Hematopoietic multipotent progenitor cell treated with erythropoietin and hydrocortisone succinate and interleukin-3 and kit ligand, for 8 days (in vitro differentiated cells): ENCODE results near the gene NUP153.
"Not testable (repeated sequence)": the region's sequence is repeated elsewhere in the genome, so short reads cannot be mapped to it uniquely, and the experiment has no call there.

Source experiments
- DNase-seq: peaks from one replicate; pipeline ENCODE4 v3.0.0-alpha.2; 2015

NUP153 gene

DNA sequence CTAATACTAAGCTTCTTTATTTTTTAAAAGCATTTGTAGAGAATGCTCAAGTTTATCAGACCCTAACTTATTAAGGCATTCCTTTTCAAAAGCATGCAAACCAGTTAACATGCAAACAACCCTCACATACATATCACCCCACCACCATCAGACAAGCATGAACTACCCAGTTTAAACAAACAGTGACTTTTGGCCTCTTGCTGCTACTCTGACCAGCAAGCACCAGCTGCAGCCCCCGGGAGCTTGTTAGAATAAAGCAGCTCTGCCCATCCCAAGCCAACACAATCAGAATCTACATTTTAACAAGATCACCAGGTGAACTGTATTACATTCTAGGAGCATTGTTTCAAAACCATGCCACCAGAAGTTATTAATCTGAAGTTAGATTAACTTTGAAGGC lies 5.9 kb upstream of the NUP153 start:
- DNase-seq, result no peak

DNA sequence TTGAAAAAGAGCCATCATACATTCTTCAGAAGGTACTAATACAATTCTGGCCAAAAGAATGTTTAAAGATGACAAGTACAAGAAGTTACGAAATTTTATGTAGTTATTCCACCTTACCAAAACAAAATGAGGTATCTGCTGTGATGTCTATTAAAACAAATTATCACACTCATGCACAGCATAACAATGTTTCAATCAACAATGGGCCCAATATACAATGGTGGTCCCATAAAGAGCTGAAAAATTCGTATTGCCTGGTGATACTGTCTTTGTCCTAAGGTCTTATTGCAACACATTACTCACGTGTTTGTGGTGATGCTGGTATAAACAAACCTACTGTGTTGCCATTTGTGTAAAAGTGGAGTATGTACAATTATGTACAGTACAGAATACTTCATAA lies 3.6 kb upstream of the NUP153 start:
- DNase-seq, result no peak

DNA sequence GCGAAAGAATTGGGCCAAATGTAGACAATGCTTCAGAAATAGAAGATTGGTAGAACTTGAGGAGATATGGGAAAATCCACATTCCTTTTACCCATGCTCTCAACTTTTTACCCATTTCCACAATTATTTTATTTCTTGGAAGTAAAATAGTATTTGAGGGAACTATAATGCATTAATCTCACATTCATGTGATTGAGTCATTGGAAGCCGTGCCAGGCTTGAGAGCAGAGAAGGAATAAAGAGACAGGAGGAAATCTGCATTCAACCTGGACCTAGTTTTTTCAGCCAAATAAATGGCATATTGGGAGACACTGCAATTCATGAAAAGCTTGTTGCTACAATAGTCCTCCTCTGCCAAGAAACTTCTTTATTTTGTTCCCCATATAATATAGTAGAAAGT lies 2.8 kb upstream of the NUP153 start:
- DNase-seq, result no peak

- not testable (repeated sequence) for DNase-seq
These were observed 1.3 kb upstream of the NUP153 start for GRCh38 chr6:17708035-17708434.

DNA sequence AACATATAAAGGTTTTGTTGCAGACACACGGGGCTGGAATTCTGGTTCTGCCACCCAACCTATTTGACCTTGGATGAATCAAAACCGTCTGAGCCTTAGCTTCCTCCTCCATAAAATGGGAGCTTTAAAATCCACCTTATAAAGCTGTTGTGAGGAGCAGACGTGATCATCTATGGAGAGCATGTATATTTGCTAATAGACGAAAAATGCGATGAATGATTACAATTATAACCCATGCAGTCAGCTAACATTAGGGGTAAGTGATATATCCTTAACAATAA lies 586 bp upstream of the NUP153 start:
- no peak for DNase-seq

GRCh38 chr6:17705778-17706579 lies 746 bp downstream of the NUP153 start:
- DNase-seq, result peak; percentile 72

DNA sequence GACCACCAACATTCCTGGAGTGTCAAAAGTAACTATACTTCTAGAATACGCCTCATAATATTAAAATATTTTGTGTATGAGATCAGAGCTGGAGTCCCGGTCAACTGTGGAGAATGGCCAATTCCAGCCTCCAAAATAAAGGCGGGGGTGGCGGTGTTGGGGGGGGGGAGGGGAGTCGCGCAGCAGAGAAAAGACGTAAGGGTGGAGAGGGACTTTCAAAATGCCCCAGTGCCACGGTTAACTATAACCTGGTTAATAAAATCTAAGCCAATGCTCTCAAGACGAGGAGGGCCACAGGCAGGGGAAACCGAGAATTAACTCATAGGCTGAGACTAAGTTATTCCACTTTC lies 1.3 kb downstream of the NUP153 start:
- DNase-seq, result peak; percentile 58

- peak; percentile 84 for DNase-seq
These were observed 3.5 kb downstream of the NUP153 start for GRCh38 chr6:17703256-17703694.

GRCh38 chr6:17700421-17701416 lies 6.0 kb downstream of the NUP153 start:
- peak; percentile 33 for DNase-seq

GRCh38 chr6:17691925-17692538 lies 14.7 kb downstream of the NUP153 start:
- no peak for DNase-seq

DNA sequence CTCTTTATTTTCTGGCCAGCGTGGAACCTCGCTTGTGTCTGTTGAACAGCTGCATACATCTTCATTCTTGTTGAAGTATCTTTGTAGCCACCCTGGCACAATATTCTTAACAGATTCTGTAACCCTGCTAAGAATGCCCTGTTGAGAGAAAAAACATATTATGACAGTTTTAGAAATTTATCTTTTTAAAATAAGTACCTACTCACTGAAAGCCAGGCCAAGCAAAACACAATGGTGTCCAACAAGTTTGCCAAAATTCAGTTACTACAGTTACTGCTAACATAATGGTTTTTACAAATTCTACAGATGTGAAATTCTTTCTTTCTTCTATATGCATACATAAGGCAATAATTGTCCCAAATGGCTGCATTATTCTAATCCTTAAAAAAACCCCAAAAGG lies 18.2 kb downstream of the NUP153 start:
- no peak for DNase-seq

- DNase-seq, result no peak
These were observed 19.6 kb downstream of the NUP153 start for GRCh38 chr6:17687136-17687535.

GRCh38 chr6:17684134-17684533 lies 22.6 kb downstream of the NUP153 start:
- DNase-seq, result no peak

- no peak for DNase-seq
These were observed 23.3 kb downstream of the NUP153 start for GRCh38 chr6:17683428-17683827.

DNA sequence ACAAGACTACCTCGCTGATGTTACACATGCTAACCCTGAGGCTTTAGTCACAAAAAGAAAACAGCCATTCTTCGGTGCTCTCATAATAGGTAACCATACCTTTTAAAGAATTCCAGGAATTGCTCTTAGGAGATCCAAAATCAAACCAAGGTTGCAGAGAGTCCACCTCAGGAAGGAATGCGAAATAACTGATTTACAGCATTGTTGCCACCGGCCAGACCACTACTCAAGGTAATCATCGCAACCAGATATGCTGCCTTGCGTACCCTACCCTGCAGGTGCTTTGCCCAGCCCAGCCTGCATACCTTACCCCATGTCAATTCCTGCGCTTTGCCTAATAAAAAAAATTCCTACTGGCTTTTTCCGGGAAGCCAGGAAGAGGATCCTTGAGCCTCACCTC lies 27.0 kb downstream of the NUP153 start:
- no peak for DNase-seq

DNA sequence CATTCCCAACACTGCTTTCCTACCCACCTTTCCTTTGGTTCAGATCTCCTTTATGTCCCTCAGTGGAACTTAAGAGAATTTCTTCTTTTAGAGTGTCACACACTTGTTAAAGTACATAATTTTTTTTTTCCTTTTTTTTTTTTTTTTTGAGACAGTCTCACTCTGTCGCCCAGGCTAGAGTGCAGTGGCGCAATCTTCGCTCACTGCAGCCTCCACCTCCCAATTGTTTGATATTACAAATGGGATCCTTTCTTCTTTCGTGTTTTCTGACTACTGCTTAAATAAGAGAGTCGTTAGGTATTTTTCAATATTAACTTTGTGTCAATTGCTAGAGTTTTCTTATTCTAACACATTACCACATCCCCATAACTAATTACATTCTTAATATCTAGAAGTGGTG lies 29.1 kb downstream of the NUP153 start:
- DNase-seq, result no peak

GRCh38 chr6:17673543-17674254 lies 33.0 kb downstream of the NUP153 start:
- DNase-seq, result peak; percentile 41

- no peak for DNase-seq
These were observed 34.5 kb downstream of the NUP153 start for GRCh38 chr6:17672064-17672718.

- no peak for DNase-seq
These were observed 40.1 kb downstream of the NUP153 start for GRCh38 chr6:17666646-17667045.

DNA sequence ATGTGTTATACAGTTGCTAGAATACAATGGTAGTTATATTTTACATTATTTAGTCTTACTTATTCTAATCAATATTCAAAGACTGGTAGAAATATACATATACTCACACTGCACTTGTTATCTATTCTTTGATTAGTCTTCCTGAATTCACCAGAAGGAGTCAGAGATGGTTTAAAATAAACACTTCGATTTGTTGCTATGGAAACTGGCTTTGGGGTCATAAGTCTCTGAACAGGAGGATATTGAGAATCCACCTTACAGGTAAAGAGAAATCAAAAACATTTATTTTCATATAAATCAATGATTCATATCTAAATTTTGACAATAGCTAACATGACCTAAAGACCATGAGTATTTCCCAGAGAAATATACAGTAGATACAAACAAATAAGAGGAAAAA lies 41.6 kb downstream of the NUP153 start:
- peak; percentile 47 for DNase-seq

DNA sequence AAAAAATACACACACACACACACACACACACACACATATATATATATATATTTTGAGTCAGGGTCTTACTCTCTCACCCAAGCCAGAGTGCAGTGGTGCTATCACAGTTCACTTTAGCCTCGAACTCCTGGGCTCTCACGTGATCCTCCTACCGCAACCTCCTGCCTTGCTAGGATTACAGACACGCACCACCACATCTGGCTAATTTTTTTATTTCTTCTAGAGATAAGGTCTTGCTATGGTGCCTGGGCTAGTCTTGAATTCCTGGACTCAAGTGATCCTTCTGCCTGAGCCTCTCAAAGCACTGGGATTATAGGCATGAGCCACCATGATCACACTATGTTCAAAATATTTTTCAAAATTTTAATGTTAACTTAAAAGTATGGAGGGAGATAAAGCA lies 43.5 kb downstream of the NUP153 start:
- DNase-seq, result peak; percentile 98

DNA sequence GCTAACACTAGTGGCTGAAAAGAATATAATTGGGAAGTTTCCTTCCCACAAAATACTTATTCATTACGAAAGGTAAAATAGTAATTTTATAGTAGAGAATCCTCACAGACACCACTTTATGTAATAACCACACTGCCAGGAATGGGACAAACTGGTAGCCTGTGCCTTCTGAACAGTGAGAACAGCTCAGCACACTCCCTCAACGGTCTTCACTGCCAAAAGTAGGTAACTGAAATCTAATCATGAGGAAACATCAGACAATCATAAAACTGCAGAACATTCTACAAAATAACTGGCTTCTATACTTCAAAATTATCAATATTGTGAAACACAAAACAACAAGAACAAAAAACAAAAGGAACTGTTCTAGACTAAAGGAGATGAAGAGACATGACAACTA lies 44.1 kb downstream of the NUP153 start:
- DNase-seq, result peak; percentile 90

- peak; percentile 42 for DNase-seq
These were observed 50.1 kb downstream of the NUP153 start for GRCh38 chr6:17656644-17657043.
